Chondrocyte (in vitro differentiated cells): Measurements from ENCODE around the gene NSMF. TPM values are rescaled to one million over a fixed set of nuclear protein-coding genes. Genes with fewer than 3 reads are reported as not detected.

Experiments
- DNase-seq: peaks from one replicate; pipeline ENCODE4 v3.0.0; 2021; ENCODE audit warnings: mixed read lengths, low spot score
- H3K27ac Mint-ChIP-seq: one replicate; pipeline ENCODE4 v1.8.0; 2021; ENCODE audit warnings: mild to moderate bottlenecking, moderate library complexity, mixed read lengths; ENCODE audit not compliant: unreplicated experiment
- H3K27me3 Mint-ChIP-seq: 2 replicates; pipeline ENCODE4 v1.8.0; 2021; ENCODE audit warnings: low read depth, mixed read lengths
- H3K36me3 Mint-ChIP-seq: 2 replicates; pipeline ENCODE4 v1.8.0; 2021; ENCODE audit warnings: low read depth, mixed read lengths
- H3K4me1 Mint-ChIP-seq: 2 replicates; pipeline ENCODE4 v1.8.0; 2021; ENCODE audit warnings: low read depth, mild to moderate bottlenecking, mixed read lengths
- H3K4me3 Mint-ChIP-seq: one replicate; pipeline ENCODE4 v1.8.0; 2021; ENCODE audit warnings: mild to moderate bottlenecking, moderate library complexity, mixed read lengths; ENCODE audit not compliant: unreplicated experiment
- H3K9me3 Mint-ChIP-seq: 2 replicates; pipeline ENCODE4 v1.8.0; 2021; ENCODE audit warnings: low read depth, mixed read lengths
- total RNA-seq: library from RNA; stranded (reverse); gene quantifications from 3 replicates; pipeline ENCODE4 v1.2.1, GENCODE V29; 2021
- TF ChIP-seq, protein P1 (sequence below): fragments of 200-600 bp; sonication (generic); IDR thresholded peaks from 2 replicates; pipeline ENCODE4 v1.5.0; 2021; ENCODE audit warnings: antibody characterized with exemption, mild to moderate bottlenecking, moderate library complexity

Gene NSMF
- total RNA-seq, 1 donor from 2014 or later: 86.1 TPM

DNA sequence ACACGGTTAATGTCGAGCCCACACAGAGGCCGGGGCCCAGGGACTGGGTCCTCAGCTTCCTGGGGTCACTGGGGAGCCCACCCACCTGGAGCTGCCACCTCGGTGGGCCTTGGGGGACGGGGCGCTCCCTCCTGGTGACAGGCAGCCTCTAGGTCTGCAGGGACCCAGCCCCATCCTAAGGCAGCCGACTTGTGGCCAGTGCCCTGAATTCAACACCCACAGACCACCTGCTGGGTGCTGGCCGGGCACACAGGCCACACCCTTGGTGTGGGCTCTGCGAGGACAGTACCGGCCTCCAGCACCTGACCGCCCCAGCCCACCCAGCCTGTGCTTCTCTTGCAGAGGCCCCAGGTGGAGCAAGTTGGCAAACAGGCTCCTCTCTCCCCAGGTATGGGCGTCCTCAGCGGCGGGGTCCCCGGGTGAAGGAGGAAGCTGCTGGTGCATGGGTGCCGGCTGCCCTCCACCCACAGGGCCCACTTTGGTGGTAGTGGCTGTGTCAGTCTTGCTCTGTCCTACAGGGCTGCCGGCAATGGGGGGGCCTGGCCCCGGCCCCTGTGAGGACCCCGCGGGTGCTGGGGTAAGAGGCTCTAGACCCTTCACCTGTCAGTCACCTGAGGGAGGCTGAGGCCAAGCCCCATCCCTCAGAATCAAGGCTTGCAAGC is 26.3 kb downstream of the NSMF start:
- H3K27me3 Mint-ChIP-seq: no peaks in the 10 kb centered on the region
- H3K9me3 Mint-ChIP-seq: no peaks in the 10 kb centered on the region
- H3K4me3 Mint-ChIP-seq: no peak overlapping the region
- H3K4me1 Mint-ChIP-seq: no peaks in the 10 kb centered on the region
- H3K36me3 Mint-ChIP-seq: no peaks in the 10 kb centered on the region
- TF ChIP-seq, protein P1, sequence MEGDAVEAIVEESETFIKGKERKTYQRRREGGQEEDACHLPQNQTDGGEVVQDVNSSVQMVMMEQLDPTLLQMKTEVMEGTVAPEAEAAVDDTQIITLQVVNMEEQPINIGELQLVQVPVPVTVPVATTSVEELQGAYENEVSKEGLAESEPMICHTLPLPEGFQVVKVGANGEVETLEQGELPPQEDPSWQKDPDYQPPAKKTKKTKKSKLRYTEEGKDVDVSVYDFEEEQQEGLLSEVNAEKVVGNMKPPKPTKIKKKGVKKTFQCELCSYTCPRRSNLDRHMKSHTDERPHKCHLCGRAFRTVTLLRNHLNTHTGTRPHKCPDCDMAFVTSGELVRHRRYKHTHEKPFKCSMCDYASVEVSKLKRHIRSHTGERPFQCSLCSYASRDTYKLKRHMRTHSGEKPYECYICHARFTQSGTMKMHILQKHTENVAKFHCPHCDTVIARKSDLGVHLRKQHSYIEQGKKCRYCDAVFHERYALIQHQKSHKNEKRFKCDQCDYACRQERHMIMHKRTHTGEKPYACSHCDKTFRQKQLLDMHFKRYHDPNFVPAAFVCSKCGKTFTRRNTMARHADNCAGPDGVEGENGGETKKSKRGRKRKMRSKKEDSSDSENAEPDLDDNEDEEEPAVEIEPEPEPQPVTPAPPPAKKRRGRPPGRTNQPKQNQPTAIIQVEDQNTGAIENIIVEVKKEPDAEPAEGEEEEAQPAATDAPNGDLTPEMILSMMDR: no peak
- no peak overlapping the region for H3K27ac Mint-ChIP-seq
- DNase-seq: peak; percentile 89

DNA sequence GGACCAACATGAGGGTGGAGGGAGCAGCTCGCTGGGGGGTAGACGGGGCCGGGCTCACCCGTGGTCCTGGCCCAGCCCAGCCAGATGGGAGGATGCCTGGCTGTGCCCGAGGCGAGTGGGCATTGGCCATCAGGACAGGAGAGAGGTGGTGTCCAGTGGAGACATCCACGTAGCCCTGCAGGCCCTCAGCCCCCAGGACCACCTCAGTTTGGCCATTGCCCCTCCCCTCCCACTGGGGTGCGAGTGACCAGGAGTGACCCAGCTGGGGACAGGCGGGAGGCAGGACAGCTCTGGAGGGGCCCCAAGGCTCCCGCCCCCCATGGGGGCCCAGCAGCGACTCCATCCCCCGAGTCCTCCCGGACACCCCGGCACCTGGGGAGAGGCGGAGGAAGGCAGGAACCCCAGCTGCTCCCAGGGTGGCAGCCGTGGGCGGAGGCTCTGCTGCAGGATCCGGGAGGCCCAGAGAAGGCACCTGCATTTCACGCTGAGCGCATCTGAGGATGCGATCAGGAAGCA is 27.7 kb downstream of the NSMF start:
- peak; percentile 88 for DNase-seq
- no peaks in the 10 kb centered on the region for H3K36me3 Mint-ChIP-seq
- no peak overlapping the region for H3K4me3 Mint-ChIP-seq
- no peak overlapping the region for H3K27ac Mint-ChIP-seq
- no peaks in the 10 kb centered on the region for H3K27me3 Mint-ChIP-seq
- TF ChIP-seq, protein P1: no peak
- H3K9me3 Mint-ChIP-seq: no peaks in the 10 kb centered on the region
- no peaks in the 10 kb centered on the region for H3K4me1 Mint-ChIP-seq

DNA sequence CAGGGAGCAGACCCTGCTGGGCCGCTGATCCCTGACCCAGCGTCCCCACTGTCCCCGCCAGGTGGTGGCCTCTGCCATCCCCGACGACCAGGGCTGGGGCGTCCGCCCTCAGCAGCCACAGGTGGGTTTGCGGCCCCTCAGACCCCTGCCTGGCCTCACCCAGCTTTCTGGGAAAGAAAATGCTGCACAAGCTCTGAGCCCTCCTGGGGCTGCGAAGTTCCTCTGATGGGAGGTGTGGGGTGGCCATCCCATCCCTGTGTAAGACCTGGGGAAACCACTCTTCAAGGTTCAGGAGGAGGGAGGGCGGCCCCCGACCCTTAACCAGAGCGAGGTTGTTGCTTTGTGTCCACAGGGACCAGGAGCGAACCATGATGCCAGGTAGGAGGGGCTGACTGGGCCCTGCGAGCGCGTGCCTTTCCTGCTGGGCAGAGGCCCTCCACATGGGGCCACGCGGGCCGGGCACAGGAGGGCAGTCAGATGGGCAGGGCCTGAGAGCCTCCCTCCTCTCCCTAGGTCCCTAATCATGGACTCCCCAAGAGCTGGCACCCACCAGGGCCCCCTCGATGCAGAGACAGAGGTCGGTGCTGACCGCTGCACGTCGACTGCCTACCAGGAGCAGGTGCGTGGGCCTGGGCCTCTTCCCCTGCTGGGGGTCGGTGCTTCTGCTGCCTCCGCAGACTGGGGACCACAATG is 28.3 kb downstream of the NSMF start:
- Mint-ChIP-seq H3K27ac (no peak overlapping the region), H3K4me3 (no peak overlapping the region), H3K36me3 (no peaks in the 10 kb centered on the region), H3K9me3 (no peaks in the 10 kb centered on the region), H3K4me1 (no peaks in the 10 kb centered on the region), H3K27me3 (no peaks in the 10 kb centered on the region)
- DNase-seq: peak; percentile 86
- TF ChIP-seq, protein P1: no peak

DNA sequence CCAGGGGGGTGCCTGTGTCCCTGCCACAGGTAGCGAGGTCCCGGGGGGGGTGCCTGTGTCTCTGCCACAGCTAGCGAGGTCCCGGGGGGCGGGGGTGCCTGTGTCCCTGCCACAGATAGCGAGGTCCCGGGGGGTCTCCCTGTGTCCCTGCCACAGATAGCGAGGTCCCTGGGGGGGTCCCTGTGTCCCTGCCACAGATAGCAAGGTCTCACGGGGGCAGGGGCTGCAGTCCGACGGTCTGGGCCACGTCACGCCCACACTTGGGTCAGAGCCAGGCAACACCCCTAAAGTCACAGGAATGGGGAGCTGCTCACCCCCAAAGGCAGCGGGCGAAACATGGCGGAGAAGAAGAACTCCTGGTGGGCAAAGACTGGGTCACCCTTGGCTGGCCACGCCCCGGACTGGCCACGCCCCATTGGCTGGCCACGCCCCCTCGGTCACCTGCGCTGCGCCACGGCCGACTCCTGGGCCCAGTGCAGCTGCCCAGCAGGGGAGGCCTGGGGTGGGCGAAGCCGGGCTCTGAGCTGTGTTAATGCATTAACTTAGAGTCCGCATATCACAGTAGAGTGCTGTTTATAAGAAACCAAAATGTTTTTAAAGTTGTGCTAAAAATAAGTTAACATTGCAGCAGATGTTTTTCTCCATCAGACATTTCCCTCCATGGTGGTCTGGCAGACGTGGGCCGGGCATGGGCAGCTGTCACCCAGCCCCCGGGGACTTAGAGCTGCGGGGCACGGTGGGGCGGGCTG is 29.0 kb downstream of the NSMF start:
- H3K36me3 Mint-ChIP-seq: no peaks in the 10 kb centered on the region
- H3K4me3 Mint-ChIP-seq: no peak overlapping the region
- no peaks in the 10 kb centered on the region for H3K4me1 Mint-ChIP-seq
- no peaks in the 10 kb centered on the region for H3K27me3 Mint-ChIP-seq
- H3K27ac Mint-ChIP-seq: no peak overlapping the region
- DNase-seq: peak; percentile 52
- TF ChIP-seq, protein P1: no peak
- H3K9me3 Mint-ChIP-seq: no peaks in the 10 kb centered on the region

DNA sequence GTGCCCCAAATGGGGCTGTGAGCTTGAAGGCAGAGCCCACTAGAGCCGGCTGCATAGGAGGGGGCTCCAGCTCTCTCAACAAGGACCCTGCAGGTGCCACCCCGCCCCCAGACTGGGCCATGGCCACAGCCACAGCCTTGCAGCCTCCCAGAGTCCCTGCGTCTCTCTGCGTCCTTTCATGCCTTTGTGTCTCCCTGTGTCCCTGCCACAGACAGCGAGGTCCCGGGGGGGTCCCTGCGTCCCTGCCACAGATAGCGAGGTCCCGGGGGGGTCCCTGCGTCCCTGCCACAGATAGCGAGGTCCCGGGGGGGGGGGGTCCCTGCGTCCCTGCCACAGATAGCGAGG is 29.6 kb downstream of the NSMF start:
- Mint-ChIP-seq H3K27ac (no peak overlapping the region), H3K36me3 (no peaks in the 10 kb centered on the region), H3K27me3 (no peaks in the 10 kb centered on the region), H3K4me3 (no peak overlapping the region), H3K9me3 (no peaks in the 10 kb centered on the region), H3K4me1 (peaks cover 6% of the 10 kb centered on the region)
- no peak for DNase-seq
- TF ChIP-seq, protein P1: no peak
